Lower leg skin (tissue), 3 donors: ENCODE measurements around the gene LTV1.

ENCODE experiments used
- CTCF ChIP-seq, 3 donors: fragments of 450-650 bp; IDR thresholded peaks; one replicate each; pipeline ENCODE4 v1.5.1; 2016; ENCODE audit warnings: antibody characterized with exemption in 3 of 3, mild to moderate bottlenecking in 3 of 3, moderate library complexity in 2 of 3
- POLR2A ChIP-seq, 2 donors: fragments of 450-650 bp; IDR thresholded peaks; one replicate each; pipeline ENCODE4 v1.6.1; 2016 to 2017; ENCODE audit warnings: antibody characterized with exemption in 2 of 2, mild to moderate bottlenecking in 1 of 2, moderate library complexity in 1 of 2

- TF ChIP-seq CTCF (IDR thresholded peaks at IDR 0.05): no peak
- no peak for TF ChIP-seq POLR2A (IDR thresholded peaks at IDR 0.05)
These were observed 29.1 kb downstream of the LTV1 start for GRCh38 chr6:143872201-143872600.
